DOHH2 (cell line): Measurements from ENCODE around the gene PP2D1.

Source experiments
- CTCF ChIP-seq: fragments of 200-600 bp; sonication (generic); IDR thresholded peaks from one replicate; pipeline ENCODE4 v1.5.1; 2014; ENCODE audit warnings: antibody characterized with exemption, mild to moderate bottlenecking, low read depth, low read length; ENCODE audit not compliant: poor library complexity, severe bottlenecking
- EZH2phosphoT487 ChIP-seq: fragments of 200-600 bp; sonication (generic); IDR thresholded peaks from 2 replicates; pipeline ENCODE4 v1.6.1; 2017; ENCODE audit warnings: borderline replicate concordance, mild to moderate bottlenecking, antibody characterized with exemption, low read length, moderate library complexity, mixed read lengths

GRCh38 chr3:20040548-20041196 is 28.6 kb upstream of the PP2D1 start:
- TF ChIP-seq CTCF, result no peak
- no peak for TF ChIP-seq EZH2phosphoT487
